Motor neuron (in vitro differentiated cells): Measurements from ENCODE around the gene GABRG3. TPM values are rescaled to one million over a fixed set of nuclear protein-coding genes. Genes with fewer than 3 reads are reported as not detected.

Source experiments
- ATAC-seq, 8 experiments: fragments of 200-7000 bp; cut with Tn5 transposase; replicated peaks in 6 of 8; 2 replicates each; pipeline ENCODE4 v1.8.0; 2021; ENCODE audit warnings: mild to moderate bottlenecking in 8 of 8, moderate library complexity in 8 of 8
- H3K27ac ChIP-seq, 2 donors: fragments of 250-450 bp; sonication (Bioruptor Pico); 2 replicates each; pipeline ENCODE4 v1.9.0; 2021; ENCODE audit warnings: antibody characterized with exemption in 2 of 2, mild to moderate bottlenecking in 2 of 2, moderate library complexity in 1 of 2
- H3K4me1 ChIP-seq, 2 donors: fragments of 250-450 bp; sonication (Bioruptor Pico); replicated peaks in 1 of 2; 2 replicates each; pipeline ENCODE4 v1.6.1; 2021; ENCODE audit warnings: antibody characterized with exemption in 2 of 2, mild to moderate bottlenecking in 2 of 2, moderate library complexity in 1 of 2
- H3K4me3 ChIP-seq, 5 donors: fragments of 250-450 bp; sonication (Bioruptor Pico); 2 replicates each; pipeline ENCODE4 v1.9.0; 2021; ENCODE audit warnings: antibody characterized with exemption in 5 of 5, mild to moderate bottlenecking in 5 of 5, moderate library complexity in 4 of 5
- WGBS, 10 experiments: fragments of 450-650 bp; shearing (Covaris generic); methylation state at CpG; one replicate each; pipeline ENCODE4 v1.0.0; 2022; 5-methylcytosine and 5-hydroxymethylcytosine counted together
- in situ Hi-C, 9 experiments: fragments of 400-800 bp; cut with MboI; loops; one replicate each; pipeline ENCODE4 v1.15.0; 2021; ENCODE audit warnings: low sequenced_read_pairs in 9 of 9, low pct_unique_long_range_greater_than_20kb in 2 of 9; ENCODE audit not compliant: unreplicated experiment in 9 of 9
- total RNA-seq, 8 experiments: library from RNA; unstranded; fragments of 300-600 nt; gene quantifications; 2 replicates each; pipeline versions ENCODE4 v1.2.3 to v1.2.4, GENCODE V29; 2022

GABRG3 gene
- total RNA-seq, 8 experiments from 2014 or later = 0.04 to 3.4 (median 0.88) TPM

GRCh38 chr15:27017168-27017809 is 46.3 kb downstream of the GABRG3 start:
- no peaks in the 10 kb centered on the region for H3K4me1 ChIP-seq
- in situ Hi-C loops = loop anchor here in 1 of 9 experiments (25.0 kb wide), 1 partner anchor 130 kb away; no protein-coding TSS in a partner anchor
- no peak overlapping the region for H3K4me3 ChIP-seq
- H3K27ac ChIP-seq = no peak overlapping the region
- 6 to 75% (median 47%) methylated on average over 1 to 10 of the region's 10 CpGs for WGBS, 10 experiments
- peak in 6 of 8 experiments; percentile 41 to 97 (median 84) for ATAC-seq

GRCh38 chr15:27019687-27020086 is 48.7 kb downstream of the GABRG3 start:
- no peak overlapping the region for H3K27ac ChIP-seq
- in situ Hi-C loops = loop anchor here in 1 of 9 experiments (25.0 kb wide), 1 partner anchor 132 kb away; no protein-coding TSS in a partner anchor
- H3K4me1 ChIP-seq = no peaks in the 10 kb centered on the region
- H3K4me3 ChIP-seq = no peak overlapping the region
- no peak for ATAC-seq
- WGBS, 10 experiments = 17 to 100% (median 47%) methylated on average over 1 to 4 of the region's 6 CpGs; no CpG with 5 or more reads in 1 of the 10 experiments

GRCh38 chr15:27025481-27025966 is 54.5 kb downstream of the GABRG3 start:
- in situ Hi-C loops = no loop called here
- Histone ChIP-seq H3K4me1 (peaks cover 18 to 29% of the 10 kb centered on the region in 2 donors), H3K27ac (no peak overlapping the region), H3K4me3 (no peak overlapping the region)
- peak in 6 of 8 experiments; percentile 36 to 91 (median 86) for ATAC-seq
- WGBS, 10 experiments = 0 to 50% (median 19%) methylated on average over 1 to 9 of the region's 9 CpGs; no CpG with 5 or more reads in 1 of the 10 experiments

- 5 to 80% (median 17%) methylated on average over 1 to 2 of the region's 6 CpGs; no CpG with 5 or more reads in 5 of the 10 experiments for WGBS, 10 experiments
- no peak overlapping the region for H3K4me3 ChIP-seq
- H3K27ac ChIP-seq = no peak overlapping the region
- ATAC-seq = no peak
- peaks cover 18 to 29% of the 10 kb centered on the region in 2 donors for H3K4me1 ChIP-seq
- in situ Hi-C loops = no loop called here
These were observed 56.2 kb downstream of the GABRG3 start for GRCh38 chr15:27027229-27027628.

- no peak overlapping the region for H3K4me3 ChIP-seq
- H3K4me1 ChIP-seq = peaks cover 18 to 29% of the 10 kb centered on the region in 2 donors
- in situ Hi-C loops = no loop called here
- WGBS, 10 experiments = 0 to 89% (median 39%) methylated on average over 1 to 8 of the region's 12 CpGs; no CpG with 5 or more reads in 2 of the 10 experiments
- no peak overlapping the region for H3K27ac ChIP-seq
- peak in 6 of 8 experiments; percentile 48 to 81 (median 66) for ATAC-seq
These were observed 58.0 kb downstream of the GABRG3 start for GRCh38 chr15:27028858-27029477.

GRCh38 chr15:27036210-27036609 is 65.2 kb downstream of the GABRG3 start:
- Histone ChIP-seq H3K27ac (no peak overlapping the region), H3K4me3 (no peak overlapping the region), H3K4me1 (no peaks in the 10 kb centered on the region)
- 0 to 100% (median 91%) methylated on average over 1 to 10 of the region's 14 CpGs; no CpG with 5 or more reads in 1 of the 10 experiments for WGBS, 10 experiments
- in situ Hi-C loops = no loop called here
- no peak for ATAC-seq

GRCh38 chr15:27037501-27037900 is 66.5 kb downstream of the GABRG3 start:
- Histone ChIP-seq H3K4me3 (no peak overlapping the region), H3K27ac (no peak overlapping the region), H3K4me1 (no peaks in the 10 kb centered on the region)
- WGBS, 10 experiments = 0 to 100% (median 66%) methylated on average over 1 to 2 of the region's 2 CpGs; no CpG with 5 or more reads in 6 of the 10 experiments
- no peak for ATAC-seq
- in situ Hi-C loops = no loop called here

GRCh38 chr15:27039152-27039551 is 68.2 kb downstream of the GABRG3 start:
- Histone ChIP-seq H3K4me3 (no peak overlapping the region), H3K27ac (no peak overlapping the region), H3K4me1 (no peaks in the 10 kb centered on the region)
- WGBS, 10 experiments = 20 to 100% (median 72%) methylated on average over 1 to 3 of the region's 3 CpGs; no CpG with 5 or more reads in 2 of the 10 experiments
- no peak for ATAC-seq
- in situ Hi-C loops = no loop called here

GRCh38 chr15:27042230-27042629 is 71.2 kb downstream of the GABRG3 start:
- 83 to 95% (median 92%) methylated on average over 3 to 4 of the region's 13 CpGs; no CpG with 5 or more reads in 7 of the 10 experiments for WGBS, 10 experiments
- Histone ChIP-seq H3K4me3 (no peak overlapping the region), H3K4me1 (peaks cover 6 to 12% of the 10 kb centered on the region in 2 donors), H3K27ac (no peak overlapping the region)
- in situ Hi-C loops = no loop called here
- no peak for ATAC-seq

- ATAC-seq = peak in 1 of 8 experiments; percentile 18
- no peak overlapping the region for H3K27ac ChIP-seq
- WGBS, 10 experiments = 80 to 100% (median 94%) methylated on average over 1 to 3 of the region's 6 CpGs; no CpG with 5 or more reads in 6 of the 10 experiments
- H3K4me3 ChIP-seq = no peak overlapping the region
- peaks cover 6 to 13% of the 10 kb centered on the region in 2 donors for H3K4me1 ChIP-seq
- in situ Hi-C loops = no loop called here
These were observed 71.7 kb downstream of the GABRG3 start for GRCh38 chr15:27042646-27043045.

GRCh38 chr15:27043770-27044169 is 72.8 kb downstream of the GABRG3 start:
- H3K4me1 ChIP-seq = peaks cover 6 to 13% of the 10 kb centered on the region in 2 donors
- no peak overlapping the region for H3K4me3 ChIP-seq
- in situ Hi-C loops = no loop called here
- WGBS, 10 experiments = 0 to 100% (median 83%) methylated on average over 1 to 4 of the region's 6 CpGs; no CpG with 5 or more reads in 2 of the 10 experiments
- no peak overlapping the region for H3K27ac ChIP-seq
- ATAC-seq = no peak

- in situ Hi-C loops = no loop called here
These were observed 74.8 kb downstream of the GABRG3 start for GRCh38 chr15:27045796-27046195.

GRCh38 chr15:27046880-27047279 is 75.9 kb downstream of the GABRG3 start:
- ATAC-seq = no peak
- in situ Hi-C loops = no loop called here
- no peak overlapping the region for H3K27ac ChIP-seq

More at GRCh38 chr15:27045796-27046195, 74.8 kb downstream of the GABRG3 start:
- Histone ChIP-seq H3K27ac (no peak overlapping the region), H3K4me3 (no peak overlapping the region), H3K4me1 (peaks cover 6 to 13% of the 10 kb centered on the region in 2 donors)
- 60 to 100% (median 91%) methylated on average over 1 to 9 of the region's 16 CpGs; no CpG with 5 or more reads in 1 of the 10 experiments for WGBS, 10 experiments
- no peak for ATAC-seq

More at GRCh38 chr15:27046880-27047279, 75.9 kb downstream of the GABRG3 start:
- no peak overlapping the region for H3K4me3 ChIP-seq
- peaks cover 6 to 13% of the 10 kb centered on the region in 2 donors for H3K4me1 ChIP-seq
- WGBS, 10 experiments = 0 to 100% (median 36%) methylated on average over 1 to 3 of the region's 3 CpGs; no CpG with 5 or more reads in 2 of the 10 experiments
